Breast epithelium (tissue), 3 donors: ENCODE measurements around the gene TAF11L14.
"Not testable (repeated sequence)": the region's sequence is repeated elsewhere in the genome, so short reads cannot be mapped to it uniquely, and the experiment has no call there.

ENCODE experiments used
- POLR2A ChIP-seq: fragments of 450-650 bp; IDR thresholded peaks from one replicate; pipeline ENCODE4 v1.6.1; 2016; ENCODE audit warnings: antibody characterized with exemption, mild to moderate bottlenecking, moderate library complexity
- TF ChIP-seq, protein P1 (sequence below), 3 donors: fragments of 450-650 bp; IDR thresholded peaks; one replicate each; pipeline ENCODE4 v1.5.1; 2016 to 2017; ENCODE audit warnings: antibody characterized with exemption in 3 of 3, mild to moderate bottlenecking in 3 of 3, moderate library complexity in 3 of 3

DNA sequence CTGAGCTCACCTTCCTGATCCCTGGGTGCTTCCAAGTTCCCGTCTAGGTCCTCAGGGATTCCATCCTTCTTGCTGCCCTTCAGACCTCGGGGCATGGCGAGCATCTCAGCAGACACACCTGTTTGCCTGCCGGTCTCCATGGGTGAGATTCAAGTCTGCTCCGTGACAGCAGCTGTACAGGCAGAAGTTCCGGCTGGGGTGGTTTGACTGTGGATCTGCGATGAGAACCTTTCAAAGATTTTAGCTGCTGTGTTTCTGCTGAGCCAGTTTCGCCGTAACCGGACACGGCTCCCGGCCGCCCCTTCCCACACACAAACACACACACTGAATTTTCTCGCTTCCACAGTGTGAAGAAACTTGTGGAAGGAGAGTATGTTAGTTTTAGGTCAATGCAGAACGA, 40.0 kb upstream of the TAF11L14 start, which contains the start of gene TAF11L9:
- TF ChIP-seq, protein P1, sequence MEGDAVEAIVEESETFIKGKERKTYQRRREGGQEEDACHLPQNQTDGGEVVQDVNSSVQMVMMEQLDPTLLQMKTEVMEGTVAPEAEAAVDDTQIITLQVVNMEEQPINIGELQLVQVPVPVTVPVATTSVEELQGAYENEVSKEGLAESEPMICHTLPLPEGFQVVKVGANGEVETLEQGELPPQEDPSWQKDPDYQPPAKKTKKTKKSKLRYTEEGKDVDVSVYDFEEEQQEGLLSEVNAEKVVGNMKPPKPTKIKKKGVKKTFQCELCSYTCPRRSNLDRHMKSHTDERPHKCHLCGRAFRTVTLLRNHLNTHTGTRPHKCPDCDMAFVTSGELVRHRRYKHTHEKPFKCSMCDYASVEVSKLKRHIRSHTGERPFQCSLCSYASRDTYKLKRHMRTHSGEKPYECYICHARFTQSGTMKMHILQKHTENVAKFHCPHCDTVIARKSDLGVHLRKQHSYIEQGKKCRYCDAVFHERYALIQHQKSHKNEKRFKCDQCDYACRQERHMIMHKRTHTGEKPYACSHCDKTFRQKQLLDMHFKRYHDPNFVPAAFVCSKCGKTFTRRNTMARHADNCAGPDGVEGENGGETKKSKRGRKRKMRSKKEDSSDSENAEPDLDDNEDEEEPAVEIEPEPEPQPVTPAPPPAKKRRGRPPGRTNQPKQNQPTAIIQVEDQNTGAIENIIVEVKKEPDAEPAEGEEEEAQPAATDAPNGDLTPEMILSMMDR (IDR thresholded peaks at IDR 0.05): not testable (repeated sequence)
- not testable (repeated sequence) for TF ChIP-seq POLR2A
